ENCODE measurements around the gene DNAH14. TPM values are rescaled to one million over a fixed set of nuclear protein-coding genes. Genes with fewer than 3 reads are reported as not detected.

DNAH14 gene
- total and polyA plus RNA-seq, 10 of the 15 experiments (the other 5 are each of a cell fraction or from before 2014, with no cell fraction given): 2.0 to 7.9 (median 4.8) TPM

DNA sequence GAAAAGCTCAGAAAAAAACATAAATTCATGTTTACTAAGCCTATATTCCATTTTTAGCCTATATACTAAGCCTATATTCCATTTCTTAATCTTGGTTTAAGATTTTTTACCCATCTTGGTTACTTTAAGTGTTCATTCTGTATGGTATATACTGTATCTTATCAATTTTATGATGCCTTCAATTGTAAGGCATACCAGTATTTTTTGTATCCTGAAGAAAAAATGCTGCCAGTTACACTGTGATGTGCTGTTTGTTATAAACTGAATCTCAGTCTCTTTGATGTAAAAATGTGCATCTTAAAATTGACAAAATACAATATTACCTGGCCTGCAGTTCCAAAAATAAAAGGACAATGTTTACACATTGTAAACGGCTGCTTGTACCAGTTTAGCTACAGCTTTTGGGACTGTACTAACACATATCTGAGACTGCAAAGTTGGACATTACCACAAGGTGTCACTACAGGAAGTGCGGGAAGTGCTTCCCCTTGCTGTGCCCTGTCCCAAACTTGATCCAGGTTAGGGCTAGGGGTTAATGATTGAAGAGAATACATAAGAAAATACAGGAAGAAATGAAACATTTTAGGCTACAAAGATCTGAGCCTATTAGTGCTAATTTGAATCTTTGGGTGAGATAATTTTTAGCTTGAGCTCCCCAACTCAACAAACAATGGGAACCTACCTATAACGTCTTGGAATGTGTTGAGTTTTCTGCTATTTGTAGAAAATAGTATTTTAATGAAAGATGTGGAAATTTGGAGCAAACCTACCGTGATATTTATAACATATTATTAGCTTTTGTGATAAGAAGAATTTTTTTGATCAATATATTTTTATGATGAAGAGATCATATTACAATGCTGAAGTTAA is 389.5 kb downstream of the DNAH14 start (continued):
- TF ChIP-seq HSF1 (IDR thresholded peaks at IDR 0.05; ENCODE audit: low read depth, low read length): no peak
- no peak for TF ChIP-seq IRF4 (IDR thresholded peaks at IDR 0.05; ENCODE audit: low read depth, low read length)
- no peak for TF ChIP-seq CEBPB (IDR thresholded peaks at IDR 0.05; ENCODE audit: borderline replicate concordance in 1 of 2, low read depth in 2 of 2, low read length in 2 of 2)

GRCh38 chr1:225319871-225320270 is 390.4 kb downstream of the DNAH14 start:
- no peaks in the 10 kb centered on the region for H3K36me3 ChIP-seq (ENCODE audit: control insufficient read depth in 2 of 2, insufficient read depth in 2 of 2, low read length in 1 of 2)
- no peak overlapping the region for H3K4me2 ChIP-seq (ENCODE audit: control insufficient read depth, insufficient read depth)
- no peaks in the 10 kb centered on the region for H3K27me3 ChIP-seq (replicated peaks in 1 of 2; ENCODE audit: control insufficient read depth in 2 of 2, insufficient read depth in 2 of 2, low read length in 1 of 2)
- H2AFZ ChIP-seq (ENCODE audit: control insufficient read depth, low read depth, low read length): no peak overlapping the region
- intact Hi-C loops (cut with micrococcal nuclease; ENCODE audit: unreplicated experiment) (loop anchor here (1.0 kb wide), 2 partner anchors 23 to 656 kb away; no protein-coding TSS in a partner anchor), in situ Hi-C loops (cut with MboI) (no loop called here)
- no peak for FAIRE-seq
- H3K27ac ChIP-seq (ENCODE audit: control insufficient read depth, insufficient read depth): no peak overlapping the region
- no peak overlapping the region for H3K9ac ChIP-seq (ENCODE audit: control insufficient read depth, insufficient read depth, low read length)
- H3K79me2 ChIP-seq (ENCODE audit: control insufficient read depth, insufficient read depth, low read length): no peaks in the 10 kb centered on the region
- SMC1A ChIA-PET (ENCODE audit: uncharacterized antibody, unreplicated experiment): interaction anchor here (1.1 to 2.2 kb wide), 5 partner anchors 9 to 147 kb away, joined by 3 to 9 read pairs (median 5); no protein-coding TSS in a partner anchor
- RAD21 ChIA-PET (ENCODE audit: unreplicated experiment): interaction anchor here (1.0 to 1.6 kb wide), 4 partner anchors 44 to 656 kb away, joined by 3 to 6 read pairs (median 4); no protein-coding TSS in a partner anchor
- no peaks in the 10 kb centered on the region for H3K9me3 ChIP-seq (replicated peaks; ENCODE audit: control insufficient read depth, insufficient read depth, low read length)
- H4K20me1 ChIP-seq (ENCODE audit: control insufficient read depth, insufficient read depth): no peaks in the 10 kb centered on the region
- CTCF ChIA-PET: interaction anchor here (0.6 to 3.4 kb wide), 17 partner anchors 10 to 807 kb away, joined by 3 to 29 read pairs (median 7); no protein-coding TSS in a partner anchor
- H3K4me1 ChIP-seq (ENCODE audit: control insufficient read depth, insufficient read depth, low read length): no peaks in the 10 kb centered on the region; the same call in 1 of the 2 replicates
- DNase-seq (ENCODE audit: low read depth, low spot score): no peak
- ATAC-seq: no peak
- H3K4me3 ChIP-seq: no peak overlapping the region
- POLR2A ChIA-PET: interaction anchor here (0.6 kb wide), 1 partner anchor 155 kb away, joined by 4 read pairs; no protein-coding TSS in a partner anchor
- no TSS peak for BruUV-seq (replicated peaks)
- TF ChIP-seq TAF1 (IDR thresholded peaks at IDR 0.05; ENCODE audit: borderline replicate concordance, low read depth, low read length): no peak
- TF ChIP-seq POLR2AphosphoS5 (IDR thresholded peaks at IDR 0.05; ENCODE audit: low read length): no peak
- TF ChIP-seq, protein P1, sequence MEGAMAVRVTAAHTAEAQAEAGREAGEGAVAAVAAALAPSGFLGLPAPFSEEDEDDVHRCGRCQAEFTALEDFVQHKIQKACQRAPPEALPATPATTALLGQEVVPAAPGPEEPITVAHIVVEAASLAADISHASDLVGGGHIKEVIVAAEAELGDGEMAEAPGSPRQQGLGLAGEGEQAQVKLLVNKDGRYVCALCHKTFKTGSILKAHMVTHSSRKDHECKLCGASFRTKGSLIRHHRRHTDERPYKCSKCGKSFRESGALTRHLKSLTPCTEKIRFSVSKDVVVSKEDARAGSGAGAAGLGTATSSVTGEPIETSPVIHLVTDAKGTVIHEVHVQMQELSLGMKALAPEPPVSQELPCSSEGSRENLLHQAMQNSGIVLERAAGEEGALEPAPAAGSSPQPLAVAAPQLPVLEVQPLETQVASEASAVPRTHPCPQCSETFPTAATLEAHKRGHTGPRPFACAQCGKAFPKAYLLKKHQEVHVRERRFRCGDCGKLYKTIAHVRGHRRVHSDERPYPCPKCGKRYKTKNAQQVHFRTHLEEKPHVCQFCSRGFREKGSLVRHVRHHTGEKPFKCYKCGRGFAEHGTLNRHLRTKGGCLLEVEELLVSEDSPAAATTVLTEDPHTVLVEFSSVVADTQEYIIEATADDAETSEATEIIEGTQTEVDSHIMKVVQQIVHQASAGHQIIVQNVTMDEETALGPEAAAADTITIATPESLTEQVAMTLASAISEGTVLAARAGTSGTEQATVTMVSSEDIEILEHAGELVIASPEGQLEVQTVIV (IDR thresholded peaks at IDR 0.05; ENCODE audit: borderline replicate concordance, partially characterized antibody): no peak
- TF ChIP-seq, protein P2, sequence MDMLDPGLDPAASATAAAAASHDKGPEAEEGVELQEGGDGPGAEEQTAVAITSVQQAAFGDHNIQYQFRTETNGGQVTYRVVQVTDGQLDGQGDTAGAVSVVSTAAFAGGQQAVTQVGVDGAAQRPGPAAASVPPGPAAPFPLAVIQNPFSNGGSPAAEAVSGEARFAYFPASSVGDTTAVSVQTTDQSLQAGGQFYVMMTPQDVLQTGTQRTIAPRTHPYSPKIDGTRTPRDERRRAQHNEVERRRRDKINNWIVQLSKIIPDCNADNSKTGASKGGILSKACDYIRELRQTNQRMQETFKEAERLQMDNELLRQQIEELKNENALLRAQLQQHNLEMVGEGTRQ (IDR thresholded peaks at IDR 0.05; ENCODE audit: borderline replicate concordance, low read depth, low read length): no peak
- TF ChIP-seq NBN (IDR thresholded peaks at IDR 0.05): no peak
- TF ChIP-seq, protein P3, sequence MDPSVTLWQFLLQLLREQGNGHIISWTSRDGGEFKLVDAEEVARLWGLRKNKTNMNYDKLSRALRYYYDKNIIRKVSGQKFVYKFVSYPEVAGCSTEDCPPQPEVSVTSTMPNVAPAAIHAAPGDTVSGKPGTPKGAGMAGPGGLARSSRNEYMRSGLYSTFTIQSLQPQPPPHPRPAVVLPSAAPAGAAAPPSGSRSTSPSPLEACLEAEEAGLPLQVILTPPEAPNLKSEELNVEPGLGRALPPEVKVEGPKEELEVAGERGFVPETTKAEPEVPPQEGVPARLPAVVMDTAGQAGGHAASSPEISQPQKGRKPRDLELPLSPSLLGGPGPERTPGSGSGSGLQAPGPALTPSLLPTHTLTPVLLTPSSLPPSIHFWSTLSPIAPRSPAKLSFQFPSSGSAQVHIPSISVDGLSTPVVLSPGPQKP (IDR thresholded peaks at IDR 0.05; ENCODE audit: low read depth, low read length): no peak
- TF ChIP-seq ZNF217 (IDR thresholded peaks at IDR 0.05): no peak
- no peak for TF ChIP-seq TCF7 (IDR thresholded peaks at IDR 0.05; ENCODE audit: borderline replicate concordance)
- TF ChIP-seq CBFB (IDR thresholded peaks at IDR 0.05; ENCODE audit: low read depth): no peak
- TF ChIP-seq SUPT20H (IDR thresholded peaks at IDR 0.05; ENCODE audit: borderline replicate concordance, control insufficient read depth, low read depth, low read length): no peak
- TF ChIP-seq NR2C1 (IDR thresholded peaks at IDR 0.05): no peak
- TF ChIP-seq POLR2AphosphoS2 (IDR thresholded peaks at IDR 0.05; ENCODE audit: low read depth, low read length): no peak
- no peak for TF ChIP-seq RBBP5 (conservative IDR thresholded peaks at IDR 0.05)
- TF ChIP-seq MXI1 (IDR thresholded peaks at IDR 0.05; ENCODE audit: low read depth, low read length): no peak

Measured in GM12878 (cell line).